ENCODE data around the gene LRRC1. TPM values are rescaled to one million over a fixed set of nuclear protein-coding genes. Genes with fewer than 3 reads are reported as not detected.

Gene LRRC1
- total and polyA plus RNA-seq, 8 donors, result 8.6 to 16.4 (median 10.3) TPM

DNA sequence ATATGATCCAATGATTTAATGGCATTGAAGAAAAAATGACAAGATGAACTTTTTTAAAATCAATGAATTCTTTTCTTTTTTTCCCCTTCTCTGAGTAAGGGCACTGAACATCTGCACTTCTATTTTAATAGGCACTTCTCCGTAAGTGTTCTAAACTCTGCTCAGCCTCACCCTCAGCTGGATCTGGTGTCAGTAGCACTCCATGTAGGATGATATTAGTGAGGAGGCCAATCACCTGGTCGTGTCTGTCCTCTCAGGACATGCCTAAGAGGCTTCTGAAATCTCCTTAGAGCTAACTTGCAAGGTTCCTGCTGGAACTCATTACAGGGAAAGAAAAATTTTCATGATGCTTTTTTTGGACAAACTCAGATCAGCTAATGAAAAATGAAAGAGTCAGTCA, 167.8 kb downstream of the LRRC1 start:
- Histone ChIP-seq H3K27me3 (no peaks in the 10 kb centered on the region), H3K9me3 (no peaks in the 10 kb centered on the region), H3K4me3 (no peak overlapping the region), H3K4me1 (no peaks in the 10 kb centered on the region), H3K27ac (no peak overlapping the region), H3K36me3 (no peaks in the 10 kb centered on the region)
- TF ChIP-seq, protein P1, sequence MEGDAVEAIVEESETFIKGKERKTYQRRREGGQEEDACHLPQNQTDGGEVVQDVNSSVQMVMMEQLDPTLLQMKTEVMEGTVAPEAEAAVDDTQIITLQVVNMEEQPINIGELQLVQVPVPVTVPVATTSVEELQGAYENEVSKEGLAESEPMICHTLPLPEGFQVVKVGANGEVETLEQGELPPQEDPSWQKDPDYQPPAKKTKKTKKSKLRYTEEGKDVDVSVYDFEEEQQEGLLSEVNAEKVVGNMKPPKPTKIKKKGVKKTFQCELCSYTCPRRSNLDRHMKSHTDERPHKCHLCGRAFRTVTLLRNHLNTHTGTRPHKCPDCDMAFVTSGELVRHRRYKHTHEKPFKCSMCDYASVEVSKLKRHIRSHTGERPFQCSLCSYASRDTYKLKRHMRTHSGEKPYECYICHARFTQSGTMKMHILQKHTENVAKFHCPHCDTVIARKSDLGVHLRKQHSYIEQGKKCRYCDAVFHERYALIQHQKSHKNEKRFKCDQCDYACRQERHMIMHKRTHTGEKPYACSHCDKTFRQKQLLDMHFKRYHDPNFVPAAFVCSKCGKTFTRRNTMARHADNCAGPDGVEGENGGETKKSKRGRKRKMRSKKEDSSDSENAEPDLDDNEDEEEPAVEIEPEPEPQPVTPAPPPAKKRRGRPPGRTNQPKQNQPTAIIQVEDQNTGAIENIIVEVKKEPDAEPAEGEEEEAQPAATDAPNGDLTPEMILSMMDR (IDR thresholded peaks at IDR 0.05), result no peak
- DNase-seq (no peak), ATAC-seq (no peak)
- intact Hi-C loops (cut with DNase I), result no loop called here

DNA sequence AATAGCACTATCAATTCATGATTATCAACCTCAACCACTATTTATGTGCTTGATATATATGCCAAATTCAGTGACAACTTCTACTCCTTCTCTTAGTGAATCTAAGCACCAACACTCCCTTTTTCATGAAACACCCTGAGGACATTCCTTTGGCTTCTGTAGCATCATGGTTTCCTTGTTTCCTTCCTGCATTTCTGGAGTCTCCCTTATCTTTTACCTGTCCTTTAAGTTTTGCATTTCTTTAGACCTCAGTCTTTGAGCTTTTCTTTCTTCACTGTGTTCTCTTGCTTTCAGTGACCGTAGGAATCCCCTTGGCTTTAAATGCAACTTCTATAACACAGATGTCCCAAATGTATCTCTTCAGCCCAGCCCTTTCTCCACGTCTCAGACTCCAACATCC, 172.6 kb downstream of the LRRC1 start:
- TF ChIP-seq, protein P1 (IDR thresholded peaks at IDR 0.05), result no peak
- Histone ChIP-seq H3K36me3 (no peaks in the 10 kb centered on the region), H3K4me1 (no peaks in the 10 kb centered on the region), H3K27ac (no peak overlapping the region), H3K4me3 (no peak overlapping the region), H3K9me3 (no peaks in the 10 kb centered on the region), H3K27me3 (no peaks in the 10 kb centered on the region)
- DNase-seq (no peak), ATAC-seq (no peak)
- intact Hi-C loops (cut with DNase I), result no loop called here

Other genes with a start within 250 kb of the LRRC1 start
- 10 to 100 TPM; 20.8 to 23.2 TPM for gene GCLC, start 249.9 kb upstream of the LRRC1 start, total RNA-seq
- gene GCLC, start 249.9 kb upstream of the LRRC1 start, polyA plus RNA-seq (ENCODE audit: insufficient read length in 6 of 6), result 10 to 100 TPM; 30.7 to 41.5 (median 37.7) TPM
- under 1 TPM; 0.29 to 0.35 TPM for gene KLHL31, start 129.2 kb upstream of the LRRC1 start, total RNA-seq
- 1 to 10 TPM; 1.6 to 2.4 (median 1.9) TPM for gene KLHL31, start 129.2 kb upstream of the LRRC1 start, polyA plus RNA-seq (ENCODE audit: insufficient read length in 6 of 6)

All from left lung (tissue), 10 donors.